Fibroblast of lung (primary cell): Measurements from ENCODE around the gene EPHB1. TPM values are rescaled to one million over a fixed set of nuclear protein-coding genes. Genes with fewer than 3 reads are reported as not detected.
"Not testable (repeated sequence)": the region's sequence is repeated elsewhere in the genome, so short reads cannot be mapped to it uniquely, and the experiment has no call there.

Experiments used
- DNase-seq, 2 donors: peaks; one replicate each; pipeline versions ENCODE4 v3.0.0 to v3.0.0-alpha.2; 2010; ENCODE audit warnings: low read depth in 2 of 2
- H2AFZ ChIP-seq: 2 replicates; pipeline ENCODE4 v1.5.1; 2012; ENCODE audit warnings: low read length, control low read depth, inconsistent platforms
- H3K27ac ChIP-seq: 2 replicates; pipeline ENCODE4 v1.5.1; 2011; ENCODE audit warnings: low read length, control low read depth; ENCODE audit not compliant: insufficient read depth
- H3K27me3 ChIP-seq: 2 replicates; pipeline ENCODE4 v1.5.1; 2011; ENCODE audit warnings: mild to moderate bottlenecking, low read length; ENCODE audit not compliant: control insufficient read depth, insufficient read depth
- H3K36me3 ChIP-seq: 2 replicates; pipeline ENCODE4 v1.5.1; 2011; ENCODE audit warnings: low read length; ENCODE audit not compliant: control insufficient read depth, insufficient read depth
- H3K4me1 ChIP-seq: 2 replicates; pipeline ENCODE4 v1.5.1; 2011; ENCODE audit warnings: low read length; ENCODE audit not compliant: control insufficient read depth, insufficient read depth; ENCODE audit errors: extremely low read depth
- H3K4me2 ChIP-seq: 2 replicates; pipeline ENCODE4 v1.5.1; 2011; ENCODE audit warnings: low read length, control low read depth; ENCODE audit not compliant: insufficient read depth; ENCODE audit errors: extremely low read depth
- H3K4me3 ChIP-seq, 4 experiments: fragments of 200-600 bp in 1 of 4; sonication (generic) in 1 of 4; replicated peaks in 1 of 4; 2 replicates each; pipeline ENCODE4 v1.5.1; 2011 to 2016; ENCODE audit warnings: low read length in 4 of 4, low read depth in 3 of 4, mild to moderate bottlenecking in 3 of 4, control low read depth in 2 of 4, inconsistent platforms in 1 of 4, mixed read lengths in 1 of 4; ENCODE audit not compliant: insufficient read depth in 1 of 4; ENCODE audit errors: control extremely low read depth in 1 of 4
- H3K79me2 ChIP-seq: 2 replicates; pipeline ENCODE4 v1.5.1; 2012; ENCODE audit warnings: mild to moderate bottlenecking, low read length, inconsistent platforms; ENCODE audit not compliant: control insufficient read depth, insufficient read depth
- H3K9ac ChIP-seq: 2 replicates; pipeline ENCODE4 v1.5.1; 2011; ENCODE audit warnings: mild to moderate bottlenecking, low read length, control low read depth; ENCODE audit not compliant: insufficient read depth
- H3K9me3 ChIP-seq: 2 replicates; pipeline ENCODE4 v1.5.1; 2012; ENCODE audit warnings: low read depth, low read length; ENCODE audit not compliant: control insufficient read depth, insufficient read depth
- H4K20me1 ChIP-seq: 2 replicates; pipeline ENCODE4 v1.5.1; 2011; ENCODE audit warnings: low read length; ENCODE audit not compliant: control insufficient read depth, insufficient read depth; ENCODE audit errors: extremely low read depth
- CTCF ChIP-seq, 2 donors: IDR thresholded peaks in 1 of 2; conservative IDR thresholded peaks in 1 of 2; 1 replicate in 1 of 2; 2 replicates in 1 of 2; pipeline ENCODE4 v1.5.1; 2011 to 2012; ENCODE audit warnings: low read length in 2 of 2, control low read depth in 1 of 2, inconsistent platforms in 1 of 2, low read depth in 1 of 2, mild to moderate bottlenecking in 1 of 2
- EZH2 ChIP-seq: IDR thresholded peaks from 2 replicates; pipeline ENCODE4 v1.5.1; 2012; ENCODE audit warnings: low read length, control low read depth, mild to moderate bottlenecking; ENCODE audit errors: missing control alignments
- polyA plus RNA-seq, 2 donors: library from polyadenylated mRNA; depleted of rRNA in 1 of 2; stranded (reverse) in 1 of 2; unstranded in 1 of 2; fragments of >200 nt; gene quantifications; 2 replicates each; pipeline ENCODE4 v1.2.1, GENCODE V29; 2011 to 2012; ENCODE audit warnings: missing spikeins in 1 of 2
- total RNA-seq: library from RNA; depleted of rRNA; stranded (reverse); fragments of >200 nt; gene quantifications from 2 replicates; pipeline ENCODE4 v1.2.1, GENCODE V29; 2014

The EPHB1 gene
- total and polyA plus RNA-seq, 2 donors (not counting 1 experiment from before 2014, with no cell fraction given), result 0.14 to 0.50 TPM

- Histone ChIP-seq H2AFZ (no peak overlapping the region), H3K4me2 (no peak overlapping the region), H3K27me3 (no peaks in the 10 kb centered on the region), H3K27ac (no peak overlapping the region), H3K4me1 (no peaks in the 10 kb centered on the region), H3K9me3 (no peaks in the 10 kb centered on the region), H3K36me3 (no peaks in the 10 kb centered on the region), H3K4me3 (no peak overlapping the region), H3K79me2 (no peaks in the 10 kb centered on the region), H4K20me1 (no peaks in the 10 kb centered on the region), H3K9ac (no peak overlapping the region)
- no peak for TF ChIP-seq EZH2
- TF ChIP-seq CTCF (conservative IDR thresholded peaks at IDR 0.05 in 1 of 2, IDR thresholded peaks at IDR 0.05 in 1 of 2; ENCODE audit: low read depth in 1 of 2, low read length in 2 of 2), result no peak
- no peak for DNase-seq
Measured at GRCh38 chr3:135000465-135000864, 205.4 kb downstream of the EPHB1 start.

- H3K27ac ChIP-seq, H4K20me1 ChIP-seq, H3K4me2 ChIP-seq, H3K4me1 ChIP-seq, H3K36me3 ChIP-seq, H2AFZ ChIP-seq, H3K27me3 ChIP-seq, H3K79me2 ChIP-seq, H3K9ac ChIP-seq, DNase-seq, H3K4me3 ChIP-seq, H3K9me3 ChIP-seq: not testable (repeated sequence)
Measured at GRCh38 chr3:135005616-135006015, 210.6 kb downstream of the EPHB1 start.

- no peak overlapping the region for H3K4me2 ChIP-seq
- TF ChIP-seq CTCF (conservative IDR thresholded peaks at IDR 0.05 in 1 of 2, IDR thresholded peaks at IDR 0.05 in 1 of 2; ENCODE audit: low read depth in 1 of 2, low read length in 2 of 2) (no peak), EZH2 (no peak)
- no peaks in the 10 kb centered on the region for H3K79me2 ChIP-seq
- H3K27ac ChIP-seq, result no peak overlapping the region
- DNase-seq, result peak in 1 of 2 donors; percentile 18
- H3K27me3 ChIP-seq, result no peaks in the 10 kb centered on the region
- H3K9ac ChIP-seq, result no peak overlapping the region
- no peak overlapping the region for H2AFZ ChIP-seq
- H3K4me1 ChIP-seq, result no peaks in the 10 kb centered on the region
- no peak overlapping the region for H3K4me3 ChIP-seq
- H3K36me3 ChIP-seq, result no peaks in the 10 kb centered on the region
- no peaks in the 10 kb centered on the region for H4K20me1 ChIP-seq
- H3K9me3 ChIP-seq, result no peaks in the 10 kb centered on the region
Measured at GRCh38 chr3:135007607-135008006, 212.5 kb downstream of the EPHB1 start.
